Activated T-cell treated with anti-CD3 and anti-CD28 coated beads, Interleukin-2, amount 50 U/mL, for 48 hours (primary cell): ENCODE data around the gene IQSEC3.

Source experiments
- DNase-seq, 2 experiments: peaks; one replicate each; pipeline ENCODE4 v3.0.0-alpha.2; 2020

IQSEC3 gene

GRCh38 chr12:167959-168600 lies 101.5 kb downstream of the IQSEC3 start:
- no peak for DNase-seq

- no peak for DNase-seq
Observed at GRCh38 chr12:168763-169525, 102.4 kb downstream of the IQSEC3 start.

GRCh38 chr12:169528-170370 lies 103.2 kb downstream of the IQSEC3 start:
- no peak for DNase-seq

- DNase-seq = no peak
Observed at GRCh38 chr12:170371-171225, 104.0 kb downstream of the IQSEC3 start.

GRCh38 chr12:171276-171675 lies 104.7 kb downstream of the IQSEC3 start:
- DNase-seq = no peak

- no peak for DNase-seq
Observed at GRCh38 chr12:171743-172676, 105.4 kb downstream of the IQSEC3 start.

- no peak for DNase-seq
Observed at GRCh38 chr12:172732-173161, 106.2 kb downstream of the IQSEC3 start.

GRCh38 chr12:174124-174523 lies 107.6 kb downstream of the IQSEC3 start:
- no peak for DNase-seq

GRCh38 chr12:174596-174995 lies 108.0 kb downstream of the IQSEC3 start:
- no peak for DNase-seq

GRCh38 chr12:175250-175649 lies 108.7 kb downstream of the IQSEC3 start:
- DNase-seq = no peak

- no peak for DNase-seq
Observed at GRCh38 chr12:175759-176158, 109.2 kb downstream of the IQSEC3 start.

- no peak for DNase-seq
Observed at GRCh38 chr12:176321-177181, 110.0 kb downstream of the IQSEC3 start.

- DNase-seq = no peak
Observed at GRCh38 chr12:177336-177979, 110.9 kb downstream of the IQSEC3 start.

GRCh38 chr12:177980-178828 lies 111.6 kb downstream of the IQSEC3 start:
- no peak for DNase-seq

GRCh38 chr12:178829-179109 lies 112.2 kb downstream of the IQSEC3 start:
- DNase-seq = no peak

- DNase-seq = no peak
Observed at GRCh38 chr12:179131-179884, 112.7 kb downstream of the IQSEC3 start.

- DNase-seq = no peak
Observed at GRCh38 chr12:179885-180284, 113.3 kb downstream of the IQSEC3 start.

GRCh38 chr12:180445-180844 lies 113.9 kb downstream of the IQSEC3 start:
- no peak for DNase-seq
